K562 (cell line): ENCODE measurements around the gene DOCK8. TPM values are rescaled to one million over a fixed set of nuclear protein-coding genes. Genes with fewer than 3 reads are reported as not detected.
A peak's percentile ranks its signal among the peaks of the same experiment; 100 is the strongest.

Experiments
- ARID4B ChIP-seq: sonication (generic); formaldehyde crosslinking; IDR thresholded peaks from 2 replicates; pipeline ENCODE4 v1.8.0; 2022; ENCODE audit warnings: mild to moderate bottlenecking, missing genetic modification reagents
- E2F6 ChIP-seq, 2 experiments: IDR thresholded peaks; 2 replicates each; pipeline ENCODE4 v1.6.1; 2011; ENCODE audit warnings: borderline replicate concordance in 1 of 2, control low read depth in 1 of 2, low read depth in 1 of 2, low read length in 1 of 2, mild to moderate bottlenecking in 1 of 2, mixed read lengths in 1 of 2, moderate library complexity in 1 of 2; ENCODE audit not compliant: insufficient read depth in 1 of 2, insufficient read length in 1 of 2, poor library complexity in 1 of 2, severe bottlenecking in 1 of 2; ENCODE audit errors: extremely low read depth in 1 of 2
- HCFC1 ChIP-seq: IDR thresholded peaks from 2 replicates; pipeline ENCODE4 v1.6.1; 2012; ENCODE audit warnings: low read depth, low read length, improper control_type of control experiment
- NFXL1 ChIP-seq: fragments of 450-650 bp; formaldehyde crosslinking; IDR thresholded peaks from 2 replicates; pipeline ENCODE4 v1.4.0; 2021; ENCODE audit warnings: mild to moderate bottlenecking
- OTX1 ChIP-seq: fragments of 450-650 bp; formaldehyde crosslinking; IDR thresholded peaks from 2 replicates; pipeline ENCODE4 v1.4.0; 2022; ENCODE audit warnings: mild to moderate bottlenecking
- PRMT5 ChIP-seq: sonication (generic); formaldehyde crosslinking; IDR thresholded peaks from 2 replicates; pipeline ENCODE4 v1.5.0; 2020; ENCODE audit warnings: missing genetic modification reagents
- RBFOX2 ChIP-seq: fragments of 200-400 bp; formaldehyde crosslinking; IDR thresholded peaks from 2 replicates; pipeline ENCODE4 v1.6.1; 2017; ENCODE audit warnings: low read depth, mild to moderate bottlenecking, low read length, moderate library complexity
- SRSF9 ChIP-seq: fragments of 200-400 bp; formaldehyde crosslinking; IDR thresholded peaks from 2 replicates; pipeline ENCODE4 v1.6.1; 2017; ENCODE audit warnings: low read depth, low read length, borderline replicate concordance
- TBP ChIP-seq: optimal IDR thresholded peaks from 2 replicates; pipeline ENCODE3; 2011; ENCODE audit warnings: low read depth, low read length, improper control_type of control experiment
- TCF7 ChIP-seq: sonication (generic); IDR thresholded peaks from 2 replicates; pipeline ENCODE4 v1.6.1; 2016; ENCODE audit warnings: antibody characterized with exemption, borderline replicate concordance
- ZC3H11A ChIP-seq: IDR thresholded peaks from 2 replicates; pipeline ENCODE4 v1.6.1; 2012; ENCODE audit warnings: low read depth, low read length, improper control_type of control experiment
- ZNF583 ChIP-seq: fragments of 250-450 bp; sonication (Bioruptor Pico); IDR thresholded peaks from 2 replicates; pipeline ENCODE4 v1.4.0; 2020
- ZNF79 ChIP-seq: fragments of 250-450 bp; sonication (Bioruptor Pico); IDR thresholded peaks from 2 replicates; pipeline ENCODE4 v1.4.0; 2020; ENCODE audit warnings: low read depth, mild to moderate bottlenecking, moderate library complexity
- polyA plus RNA-seq, 8 experiments: library from polyadenylated mRNA; depleted of rRNA in 4 of 8; stranded (reverse) in 5 of 8; unstranded in 3 of 8; fragments of >200 nt; fragmentation: Nextera tagmentation in 2 of 8; fragmentation: Illumina TruSeq in 1 of 8; extraction: Ambion mirVana in 2 of 8; extraction: Trizol in 1 of 8; gene quantifications; 2 replicates each; pipeline versions ENCODE4 v1.2.1 to v1.2.3, GENCODE V29; 2011 to 2014; ENCODE audit warnings: inconsistent platforms in 1 of 8, missing spikeins in 1 of 8
- total RNA-seq, 7 experiments: library from RNA; depleted of rRNA in 6 of 7; stranded (reverse); fragments of >200 nt in 6 of 7; fragmentation: Illumina TruSeq in 2 of 7; extraction: Trizol in 2 of 7; gene quantifications; 2 replicates each; pipeline versions ENCODE4 v1.2.1 to v1.2.3, GENCODE V29; 2011 to 2021; ENCODE audit warnings: low replicate concordance in 1 of 7
- TF ChIP-seq, protein P1 (sequence below): sonication (generic); formaldehyde crosslinking; IDR thresholded peaks from 2 replicates; pipeline ENCODE4 v1.8.0; 2023; ENCODE audit warnings: mild to moderate bottlenecking, missing genetic modification reagents
- TF ChIP-seq, protein P2 (sequence below): fragments of 450-650 bp; formaldehyde crosslinking; IDR thresholded peaks from 2 replicates; pipeline ENCODE4 v1.4.0; 2020; ENCODE audit warnings: mild to moderate bottlenecking, moderate library complexity
- TF ChIP-seq, protein P3 (sequence below): sonication (generic); formaldehyde crosslinking; IDR thresholded peaks from 2 replicates; pipeline ENCODE4 v1.8.1; 2023; ENCODE audit warnings: mild to moderate bottlenecking, missing genetic modification reagents

The DOCK8 gene
- total and polyA plus RNA-seq, 9 of the 15 experiments (the other 6 are each of a cell fraction or from before 2014, with no cell fraction given), result 14.4 to 53.8 (median 25.1) TPM

GRCh38 chr9:272251-273213, 57.9 kb downstream of the DOCK8 start (continued):
- TF ChIP-seq, protein P1, sequence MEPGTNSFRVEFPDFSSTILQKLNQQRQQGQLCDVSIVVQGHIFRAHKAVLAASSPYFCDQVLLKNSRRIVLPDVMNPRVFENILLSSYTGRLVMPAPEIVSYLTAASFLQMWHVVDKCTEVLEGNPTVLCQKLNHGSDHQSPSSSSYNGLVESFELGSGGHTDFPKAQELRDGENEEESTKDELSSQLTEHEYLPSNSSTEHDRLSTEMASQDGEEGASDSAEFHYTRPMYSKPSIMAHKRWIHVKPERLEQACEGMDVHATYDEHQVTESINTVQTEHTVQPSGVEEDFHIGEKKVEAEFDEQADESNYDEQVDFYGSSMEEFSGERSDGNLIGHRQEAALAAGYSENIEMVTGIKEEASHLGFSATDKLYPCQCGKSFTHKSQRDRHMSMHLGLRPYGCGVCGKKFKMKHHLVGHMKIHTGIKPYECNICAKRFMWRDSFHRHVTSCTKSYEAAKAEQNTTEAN (CRISPR knock-in tag), result no peak
- TF ChIP-seq ARID4B (CRISPR knock-in tag) (no peak), ZC3H11A (no peak), NFXL1 (no peak), SRSF9 (no peak), RBFOX2 (peak; percentile 70), HCFC1 (no peak), TBP (peak; percentile 70), E2F6 (IDR thresholded peaks at IDR 0.05; ENCODE audit: borderline replicate concordance in 1 of 2, extremely low read depth in 1 of 2, insufficient read depth in 1 of 2, insufficient read length in 1 of 2, low read depth in 1 of 2, low read length in 1 of 2, poor library complexity in 1 of 2, severe bottlenecking in 1 of 2) (no peak), PRMT5 (CRISPR knock-in tag) (no peak), TCF7 (no peak), ZNF583 (CRISPR knock-in tag) (no peak), OTX1 (no peak), ZNF79 (no peak)
- TF ChIP-seq, protein P2, sequence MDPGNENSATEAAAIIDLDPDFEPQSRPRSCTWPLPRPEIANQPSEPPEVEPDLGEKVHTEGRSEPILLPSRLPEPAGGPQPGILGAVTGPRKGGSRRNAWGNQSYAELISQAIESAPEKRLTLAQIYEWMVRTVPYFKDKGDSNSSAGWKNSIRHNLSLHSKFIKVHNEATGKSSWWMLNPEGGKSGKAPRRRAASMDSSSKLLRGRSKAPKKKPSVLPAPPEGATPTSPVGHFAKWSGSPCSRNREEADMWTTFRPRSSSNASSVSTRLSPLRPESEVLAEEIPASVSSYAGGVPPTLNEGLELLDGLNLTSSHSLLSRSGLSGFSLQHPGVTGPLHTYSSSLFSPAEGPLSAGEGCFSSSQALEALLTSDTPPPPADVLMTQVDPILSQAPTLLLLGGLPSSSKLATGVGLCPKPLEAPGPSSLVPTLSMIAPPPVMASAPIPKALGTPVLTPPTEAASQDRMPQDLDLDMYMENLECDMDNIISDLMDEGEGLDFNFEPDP (CRISPR knock-in tag), result no peak
- TF ChIP-seq, protein P3, sequence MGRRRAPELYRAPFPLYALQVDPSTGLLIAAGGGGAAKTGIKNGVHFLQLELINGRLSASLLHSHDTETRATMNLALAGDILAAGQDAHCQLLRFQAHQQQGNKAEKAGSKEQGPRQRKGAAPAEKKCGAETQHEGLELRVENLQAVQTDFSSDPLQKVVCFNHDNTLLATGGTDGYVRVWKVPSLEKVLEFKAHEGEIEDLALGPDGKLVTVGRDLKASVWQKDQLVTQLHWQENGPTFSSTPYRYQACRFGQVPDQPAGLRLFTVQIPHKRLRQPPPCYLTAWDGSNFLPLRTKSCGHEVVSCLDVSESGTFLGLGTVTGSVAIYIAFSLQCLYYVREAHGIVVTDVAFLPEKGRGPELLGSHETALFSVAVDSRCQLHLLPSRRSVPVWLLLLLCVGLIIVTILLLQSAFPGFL (CRISPR knock-in tag), result no peak
